Testis (tissue), 3 donors: Measurements from ENCODE around the gene GLI3. TPM values are rescaled to one million over a fixed set of nuclear protein-coding genes. Genes with fewer than 3 reads are reported as not detected.

ENCODE experiments used
- DNase-seq: peaks from one replicate; pipeline ENCODE4 v3.0.0-alpha.2; 2019
- H3K27ac ChIP-seq, 2 donors: fragments of 200-600 bp; sonication (generic); one replicate each; pipeline ENCODE4 v1.5.1; 2019
- H3K27me3 ChIP-seq: fragments of 200-600 bp; sonication (generic); one replicate; pipeline ENCODE4 v1.5.1; 2019
- H3K36me3 ChIP-seq: fragments of 200-600 bp; sonication (generic); one replicate; pipeline ENCODE4 v1.5.1; 2017; ENCODE audit warnings: low read depth; ENCODE audit errors: missing control alignments
- H3K4me1 ChIP-seq: fragments of 200-600 bp; sonication (generic); one replicate; pipeline ENCODE4 v1.5.1; 2019
- H3K4me3 ChIP-seq, 2 donors: fragments of 200-600 bp; sonication (generic); one replicate each; pipeline ENCODE4 v1.5.1; 2017 to 2019
- H3K9me3 ChIP-seq: fragments of 200-600 bp; sonication (generic); one replicate; pipeline ENCODE4 v1.5.1; 2017
- POLR2A ChIP-seq: fragments of 450-650 bp; IDR thresholded peaks from one replicate; pipeline ENCODE4 v1.6.1; 2017; ENCODE audit warnings: antibody characterized with exemption, mild to moderate bottlenecking, moderate library complexity
- WGBS, 2 donors: methylation state at CpG; one replicate each; pipeline ENCODE4 v1.1.5; 2018; 5-methylcytosine and 5-hydroxymethylcytosine counted together
- intact Hi-C: fragments of 100-400 bp; cut with DNase I; formaldehyde crosslinking; loops from one replicate; pipeline ENCODE4 v1.15.1; 2023; ENCODE audit warnings: low total_unique reads
- polyA plus RNA-seq: library from polyadenylated mRNA; stranded (reverse); fragments of 350-450 nt; fragmentation: Illumina TruSeq; extraction: RNeasy Lipid Tissue Mini Kit (QIAGEN cat#74804); gene quantifications from one replicate; pipeline ENCODE4 v1.2.3, GENCODE V29; 2014; ENCODE audit warnings: low read depth, low replicate concordance; ENCODE audit not compliant: insufficient read depth
- total RNA-seq, 2 donors: library from RNA; depleted of rRNA; stranded (reverse); fragments of >200 nt; gene quantifications; one replicate each; pipeline ENCODE4 v1.2.3, GENCODE V29; 2016
- TF ChIP-seq, protein P1 (sequence below), 3 experiments: fragments of 450-650 bp in 2 of 3; fragments of 200-600 bp in 1 of 3; sonication (generic) in 1 of 3; IDR thresholded peaks; one replicate each; pipeline ENCODE4 v1.5.1; 2016 to 2019; ENCODE audit warnings: antibody characterized with exemption in 3 of 3, mild to moderate bottlenecking in 2 of 3, moderate library complexity in 1 of 3

Gene GLI3
- total and polyA plus RNA-seq, 3 donors from 2014 or later = 3.8 to 7.3 (median 5.0) TPM

DNA sequence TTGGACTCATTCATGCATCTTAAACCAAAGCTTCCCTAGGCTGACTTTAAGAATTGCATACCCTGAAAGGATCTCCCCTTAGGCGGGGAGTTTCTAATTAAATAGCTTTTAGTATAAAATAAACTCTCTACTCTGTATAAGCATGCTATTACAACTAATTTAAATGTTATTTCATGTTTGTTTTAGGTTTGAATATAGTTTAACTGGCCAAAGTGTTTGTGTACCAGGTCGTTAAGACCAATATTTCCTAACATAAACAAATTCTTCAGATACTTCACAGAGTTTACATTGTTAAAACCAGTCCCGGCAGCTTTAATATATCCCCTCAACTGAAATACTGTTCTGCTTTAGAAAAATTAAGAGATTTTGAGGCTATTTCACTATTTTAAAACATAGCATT, 2.3 kb downstream of the GLI3 start:
- H3K27ac ChIP-seq = no peak overlapping the region
- peaks cover 3% of the 10 kb centered on the region for H3K4me1 ChIP-seq
- 65 to 72% methylated on average over 3 of the region's 3 CpGs for WGBS, 2 donors
- no peaks in the 10 kb centered on the region for H3K27me3 ChIP-seq
- H3K4me3 ChIP-seq = no peak overlapping the region
- DNase-seq = no peak
- H3K36me3 ChIP-seq = no peaks in the 10 kb centered on the region
- TF ChIP-seq POLR2A = no peak
- TF ChIP-seq, protein P1, sequence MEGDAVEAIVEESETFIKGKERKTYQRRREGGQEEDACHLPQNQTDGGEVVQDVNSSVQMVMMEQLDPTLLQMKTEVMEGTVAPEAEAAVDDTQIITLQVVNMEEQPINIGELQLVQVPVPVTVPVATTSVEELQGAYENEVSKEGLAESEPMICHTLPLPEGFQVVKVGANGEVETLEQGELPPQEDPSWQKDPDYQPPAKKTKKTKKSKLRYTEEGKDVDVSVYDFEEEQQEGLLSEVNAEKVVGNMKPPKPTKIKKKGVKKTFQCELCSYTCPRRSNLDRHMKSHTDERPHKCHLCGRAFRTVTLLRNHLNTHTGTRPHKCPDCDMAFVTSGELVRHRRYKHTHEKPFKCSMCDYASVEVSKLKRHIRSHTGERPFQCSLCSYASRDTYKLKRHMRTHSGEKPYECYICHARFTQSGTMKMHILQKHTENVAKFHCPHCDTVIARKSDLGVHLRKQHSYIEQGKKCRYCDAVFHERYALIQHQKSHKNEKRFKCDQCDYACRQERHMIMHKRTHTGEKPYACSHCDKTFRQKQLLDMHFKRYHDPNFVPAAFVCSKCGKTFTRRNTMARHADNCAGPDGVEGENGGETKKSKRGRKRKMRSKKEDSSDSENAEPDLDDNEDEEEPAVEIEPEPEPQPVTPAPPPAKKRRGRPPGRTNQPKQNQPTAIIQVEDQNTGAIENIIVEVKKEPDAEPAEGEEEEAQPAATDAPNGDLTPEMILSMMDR (IDR thresholded peaks at IDR 0.05) = no peak
- intact Hi-C loops = no loop called here
- no peaks in the 10 kb centered on the region for H3K9me3 ChIP-seq

DNA sequence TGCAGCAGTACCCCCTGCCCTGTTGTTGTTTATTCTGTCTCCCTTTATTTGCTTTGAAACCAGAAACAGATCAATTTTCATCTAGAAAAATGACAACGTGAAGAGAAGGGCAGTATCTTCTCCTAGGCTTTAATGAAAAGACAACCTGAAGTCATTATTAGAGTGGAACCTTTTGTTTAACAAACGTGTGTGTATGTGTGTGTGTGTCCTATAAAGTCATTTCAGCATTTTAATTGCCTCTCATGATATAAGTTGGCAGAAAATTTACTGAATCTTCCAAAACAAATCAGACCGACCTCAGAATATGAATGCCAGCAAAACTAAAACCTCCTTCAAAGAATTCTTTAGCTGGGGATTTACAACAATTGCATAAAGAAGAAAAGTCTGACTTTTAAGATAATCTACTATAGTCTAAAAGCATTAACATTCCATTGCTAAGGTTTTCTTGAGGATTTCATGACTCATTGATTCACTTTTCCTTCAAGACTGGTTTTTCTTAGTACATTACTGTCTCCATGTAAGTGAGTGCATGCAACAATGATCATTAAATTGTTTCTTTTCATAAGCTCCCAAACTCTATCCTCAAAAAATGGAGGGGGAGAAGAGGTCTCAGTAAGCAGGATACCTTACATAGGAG, 3.2 kb downstream of the GLI3 start:
- peaks cover 3% of the 10 kb centered on the region for H3K4me1 ChIP-seq
- H3K4me3 ChIP-seq = no peak overlapping the region
- intact Hi-C loops = no loop called here
- H3K9me3 ChIP-seq = no peaks in the 10 kb centered on the region
- DNase-seq = no peak
- TF ChIP-seq POLR2A = no peak
- TF ChIP-seq, protein P1 (IDR thresholded peaks at IDR 0.05) = no peak
- no peaks in the 10 kb centered on the region for H3K27me3 ChIP-seq
- 73% methylated on average over 3 of the region's 3 CpGs for WGBS, 2 donors
- no peak overlapping the region for H3K27ac ChIP-seq
- H3K36me3 ChIP-seq = no peaks in the 10 kb centered on the region

DNA sequence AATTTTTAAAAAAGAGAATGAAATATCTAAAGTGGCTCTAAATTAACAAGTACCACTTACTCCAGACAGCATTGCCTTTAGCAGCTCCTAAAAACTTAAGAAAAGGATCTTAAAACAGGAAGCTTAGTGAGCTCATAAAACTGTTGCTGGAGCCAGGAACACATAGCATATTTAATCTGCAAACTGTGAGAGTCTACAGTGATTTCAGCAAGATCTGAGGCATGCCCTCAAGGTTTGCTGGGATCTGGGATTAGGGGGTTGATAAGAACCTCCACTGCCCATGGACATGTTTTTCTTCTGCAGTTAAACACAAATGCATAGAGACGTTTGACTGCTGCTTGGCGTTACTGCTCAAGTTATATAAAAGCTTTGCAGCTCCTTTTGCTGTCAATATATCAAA, 3.8 kb downstream of the GLI3 start:
- intact Hi-C loops = no loop called here
- no peak for DNase-seq
- H3K4me1 ChIP-seq = peaks cover 3% of the 10 kb centered on the region
- no peaks in the 10 kb centered on the region for H3K36me3 ChIP-seq
- whole genome bisulfite sequencing, 2 donors = 74 to 83% methylated on average over 2 of the region's 2 CpGs
- H3K4me3 ChIP-seq = no peak overlapping the region
- no peak overlapping the region for H3K27ac ChIP-seq
- H3K9me3 ChIP-seq = no peaks in the 10 kb centered on the region
- TF ChIP-seq POLR2A = no peak
- TF ChIP-seq, protein P1 (IDR thresholded peaks at IDR 0.05) = no peak
- no peaks in the 10 kb centered on the region for H3K27me3 ChIP-seq

DNA sequence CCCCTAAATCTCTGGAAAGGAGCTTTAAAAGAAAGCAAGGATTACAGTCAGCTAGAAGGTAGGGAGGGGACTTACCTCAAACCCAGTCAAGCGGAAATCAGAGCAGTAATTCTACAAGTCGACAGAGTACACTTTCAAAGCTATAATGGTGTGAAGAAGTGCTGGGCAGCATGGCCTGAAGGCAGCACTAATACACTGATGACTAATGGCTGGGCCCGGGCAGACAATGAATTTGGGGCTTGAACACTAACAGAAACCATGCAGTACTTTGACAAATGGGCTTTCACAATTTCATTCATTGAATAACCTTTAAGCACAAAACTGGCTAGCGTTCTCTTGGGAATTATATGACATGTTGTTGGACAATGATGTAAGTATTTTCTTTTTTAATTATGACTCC, 4.7 kb downstream of the GLI3 start:
- DNase-seq = no peak
- Histone ChIP-seq H3K4me3 (no peak overlapping the region), H3K36me3 (no peaks in the 10 kb centered on the region), H3K27me3 (no peaks in the 10 kb centered on the region), H3K27ac (no peak overlapping the region), H3K9me3 (no peaks in the 10 kb centered on the region), H3K4me1 (peaks cover 3% of the 10 kb centered on the region)
- TF ChIP-seq POLR2A = no peak
- TF ChIP-seq, protein P1 (IDR thresholded peaks at IDR 0.05) = no peak
- 81 to 82% methylated on average over 4 of the region's 4 CpGs for WGBS, 2 donors
- intact Hi-C loops = no loop called here

DNA sequence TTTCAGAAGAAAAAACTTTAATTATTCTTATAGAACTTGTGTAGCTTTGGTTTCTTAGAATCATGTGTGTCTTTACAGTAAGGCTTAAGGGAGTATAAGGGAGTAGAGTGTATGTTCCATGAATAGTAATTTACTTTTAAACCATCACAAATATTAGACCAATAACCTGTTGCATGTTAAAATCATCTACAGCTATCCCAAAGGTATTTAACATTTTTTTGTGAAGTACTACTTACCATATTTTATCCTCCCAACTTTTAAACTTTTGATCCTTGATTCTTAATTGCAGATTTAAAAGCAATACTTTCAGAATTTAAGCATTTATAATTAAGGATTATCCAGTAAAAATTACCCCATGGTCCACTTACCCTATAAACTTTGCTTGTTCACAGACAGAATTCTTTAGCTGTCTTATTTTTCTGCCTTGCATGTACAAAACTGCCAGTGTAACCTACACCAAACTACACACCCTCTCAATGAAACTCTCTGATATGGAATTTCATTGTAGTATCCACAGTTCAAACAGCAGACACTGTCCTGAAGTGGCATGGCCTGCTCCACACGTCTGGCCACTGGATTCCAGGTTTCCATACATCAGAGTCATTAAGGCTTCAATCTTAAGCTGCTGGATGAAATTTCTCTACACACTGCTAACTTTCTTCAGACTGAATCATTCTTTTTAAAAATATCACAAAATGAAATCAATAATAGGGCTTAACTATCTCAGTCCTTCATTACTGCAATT, 5.8 kb downstream of the GLI3 start:
- Histone ChIP-seq H3K4me1 (peaks cover 3% of the 10 kb centered on the region), H3K9me3 (no peaks in the 10 kb centered on the region), H3K27ac (no peak overlapping the region), H3K4me3 (no peak overlapping the region), H3K36me3 (no peaks in the 10 kb centered on the region), H3K27me3 (no peaks in the 10 kb centered on the region)
- TF ChIP-seq, protein P1 (IDR thresholded peaks at IDR 0.05) = no peak
- TF ChIP-seq POLR2A = no peak
- intact Hi-C loops = no loop called here
- no peak for DNase-seq
- WGBS, 2 donors = 79 to 88% methylated on average over 1 of the region's 1 CpG
